Stimulated activated CD8-positive, alpha-beta memory T cell treated with anti-CD3 and anti-CD28 coated beads, Interleukin-12 subunit alpha, Interleukin-12 subunit beta, amount 100 ng/mL, for 24 hours (primary cell): ENCODE results near the gene CSMD2.

Source experiments
- DNase-seq: peaks from one replicate; pipeline ENCODE4 v3.0.0-alpha.2; 2020; ENCODE audit errors: extremely low read depth

Gene CSMD2

GRCh38 chr1:34002810-34003209 is 162.2 kb downstream of the CSMD2 start:
- DNase-seq = no peak

GRCh38 chr1:33997127-33998036 is 167.6 kb downstream of the CSMD2 start:
- DNase-seq = no peak

GRCh38 chr1:33996281-33996680 is 168.7 kb downstream of the CSMD2 start:
- DNase-seq = no peak

- no peak for DNase-seq
Observed at GRCh38 chr1:33993301-33993700, 171.7 kb downstream of the CSMD2 start.

DNA sequence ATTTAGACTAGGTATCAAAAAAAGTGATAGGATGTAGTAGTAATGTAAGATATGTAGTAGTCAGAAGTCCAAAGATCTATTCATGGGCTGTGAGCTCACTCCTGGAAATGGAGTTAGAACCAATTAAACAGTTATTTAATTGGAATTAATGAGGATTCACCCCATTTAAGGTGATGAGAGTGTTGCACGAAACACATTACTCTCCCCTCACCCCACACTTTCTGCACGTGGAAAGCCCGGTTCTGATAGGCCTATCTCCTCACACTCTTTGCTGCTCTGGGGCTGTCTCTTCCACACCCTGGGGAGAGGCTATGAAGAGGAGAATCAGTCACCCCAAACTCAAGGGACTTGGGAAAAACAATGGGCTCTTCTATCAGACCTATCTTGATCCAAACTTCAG is 174.7 kb downstream of the CSMD2 start:
- DNase-seq = no peak

GRCh38 chr1:33988161-33988560 is 176.9 kb downstream of the CSMD2 start:
- no peak for DNase-seq

DNA sequence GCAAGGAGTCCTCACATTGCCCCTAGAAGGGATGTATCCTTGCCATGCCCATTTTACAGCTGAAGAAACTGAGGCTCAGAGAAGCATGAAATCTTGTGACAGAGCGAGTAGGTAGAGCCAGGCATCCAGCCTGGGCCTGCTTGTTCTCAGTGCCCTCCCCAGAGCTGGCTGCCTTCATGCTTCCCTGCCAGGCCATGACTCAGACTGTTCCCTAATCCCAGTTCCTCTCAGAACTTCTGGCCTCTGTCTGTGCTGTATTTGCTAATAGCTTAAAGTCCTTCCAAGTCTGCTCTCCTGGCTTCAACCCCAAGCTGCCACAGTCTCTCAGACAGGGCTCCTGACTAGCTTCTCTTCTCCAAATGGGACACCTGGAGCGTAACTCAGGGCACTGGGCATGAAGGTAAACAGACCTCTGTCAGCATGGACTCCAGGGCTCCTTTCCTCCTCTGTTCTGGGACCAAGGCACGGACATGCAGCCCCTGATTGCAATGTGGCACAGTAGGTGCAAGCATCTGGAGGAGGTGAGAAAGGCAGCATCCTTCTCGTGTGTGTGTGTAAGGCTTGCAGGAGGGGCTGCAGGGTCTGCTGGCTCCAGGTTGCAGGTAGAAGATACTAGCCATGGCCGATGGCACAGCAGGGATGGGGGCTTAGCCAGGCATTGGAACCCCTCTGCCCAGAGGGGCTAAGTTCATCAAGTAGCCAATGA is 178.5 kb downstream of the CSMD2 start:
- no peak for DNase-seq

DNA sequence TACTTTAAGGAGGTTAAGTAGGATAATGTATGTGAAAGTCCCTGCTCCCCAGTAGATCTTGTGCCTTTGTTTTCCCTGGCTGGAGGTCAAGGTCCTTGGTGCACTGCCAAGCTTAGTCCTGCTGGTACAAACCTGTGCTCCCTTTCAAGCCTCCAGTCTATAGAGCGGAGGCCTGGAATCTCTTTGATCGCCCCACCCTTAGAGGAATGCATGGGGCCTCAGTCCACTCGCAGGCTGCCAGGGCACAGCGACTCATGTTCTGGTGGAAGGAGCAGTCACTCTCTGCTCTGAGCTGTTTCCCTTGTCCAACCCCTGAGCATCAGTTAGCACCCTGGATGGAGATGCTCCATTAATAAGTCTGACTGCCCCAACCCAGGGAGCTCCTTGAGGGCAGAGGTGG is 179.4 kb downstream of the CSMD2 start:
- no peak for DNase-seq

DNA sequence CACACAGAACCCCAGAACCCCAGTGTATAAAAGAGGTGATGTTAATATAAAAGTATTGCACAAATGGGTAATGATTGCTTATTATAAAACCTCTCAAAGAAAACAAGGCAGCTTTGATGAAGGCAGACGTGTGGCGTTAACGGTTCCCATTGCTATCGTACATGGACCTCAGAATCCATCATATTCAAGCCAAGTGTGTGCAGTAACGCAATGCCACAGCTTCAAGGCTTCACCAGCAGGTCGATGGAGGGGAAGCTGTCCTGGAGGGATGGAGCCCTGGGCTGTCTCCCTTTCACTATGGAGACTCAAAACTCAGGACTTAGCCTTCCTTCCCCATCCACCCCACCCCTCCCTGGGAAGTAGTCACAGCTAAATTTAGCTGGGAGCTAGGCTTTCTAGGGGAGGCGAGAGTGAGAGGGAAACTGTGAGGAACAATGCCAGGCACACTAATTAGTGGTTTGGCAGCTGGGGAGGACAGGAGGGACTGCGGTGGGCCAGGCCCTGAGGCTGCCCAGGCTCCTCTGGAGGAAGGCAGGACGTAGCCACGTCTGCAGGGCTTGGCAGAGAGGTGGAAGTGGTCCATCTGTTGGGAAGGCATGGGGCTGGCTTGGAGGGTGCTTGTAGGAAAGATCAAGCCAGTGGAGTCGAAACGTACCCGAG is 180.0 kb downstream of the CSMD2 start:
- no peak for DNase-seq

- no peak for DNase-seq
Observed at GRCh38 chr1:33982419-33982818, 182.6 kb downstream of the CSMD2 start.

DNA sequence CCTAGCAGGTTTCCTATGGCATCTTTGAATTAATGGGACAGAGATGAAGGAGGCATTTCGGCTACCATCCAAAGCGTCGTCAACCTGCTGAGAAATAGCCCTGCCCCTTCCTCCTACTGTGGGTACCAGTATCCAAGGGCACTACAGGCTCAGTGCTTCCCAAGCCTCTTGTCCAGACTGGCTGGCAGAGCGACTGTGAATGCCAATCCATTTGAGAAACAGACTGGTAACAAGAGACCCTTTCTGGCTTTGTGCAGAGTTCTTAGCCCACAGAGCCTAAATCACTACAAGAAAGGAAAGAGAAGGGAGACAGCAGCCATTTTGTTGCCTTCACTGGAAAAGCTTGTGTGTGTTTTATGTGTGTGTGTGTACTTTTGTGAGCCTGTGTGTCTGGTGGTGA is 185.7 kb downstream of the CSMD2 start:
- DNase-seq = no peak

DNA sequence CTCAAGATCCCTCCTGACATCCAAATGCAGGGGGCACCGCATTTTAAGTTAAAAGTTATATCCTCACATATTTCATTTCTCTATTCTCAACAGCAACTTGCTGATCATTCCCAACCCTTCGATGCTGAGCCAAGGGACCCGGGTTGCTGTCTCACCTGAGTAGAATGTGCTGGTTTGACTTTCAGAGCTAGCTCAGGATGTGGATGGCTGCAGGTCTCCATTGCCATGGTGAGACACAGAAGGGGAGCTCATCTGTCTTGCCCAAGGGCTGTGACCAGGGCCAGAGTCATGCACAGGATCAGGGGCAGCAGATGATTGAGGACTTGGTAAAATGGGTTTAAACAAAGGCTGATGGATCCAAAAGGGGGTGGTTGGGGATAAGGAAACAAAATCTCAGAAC is 189.1 kb downstream of the CSMD2 start:
- no peak for DNase-seq

DNA sequence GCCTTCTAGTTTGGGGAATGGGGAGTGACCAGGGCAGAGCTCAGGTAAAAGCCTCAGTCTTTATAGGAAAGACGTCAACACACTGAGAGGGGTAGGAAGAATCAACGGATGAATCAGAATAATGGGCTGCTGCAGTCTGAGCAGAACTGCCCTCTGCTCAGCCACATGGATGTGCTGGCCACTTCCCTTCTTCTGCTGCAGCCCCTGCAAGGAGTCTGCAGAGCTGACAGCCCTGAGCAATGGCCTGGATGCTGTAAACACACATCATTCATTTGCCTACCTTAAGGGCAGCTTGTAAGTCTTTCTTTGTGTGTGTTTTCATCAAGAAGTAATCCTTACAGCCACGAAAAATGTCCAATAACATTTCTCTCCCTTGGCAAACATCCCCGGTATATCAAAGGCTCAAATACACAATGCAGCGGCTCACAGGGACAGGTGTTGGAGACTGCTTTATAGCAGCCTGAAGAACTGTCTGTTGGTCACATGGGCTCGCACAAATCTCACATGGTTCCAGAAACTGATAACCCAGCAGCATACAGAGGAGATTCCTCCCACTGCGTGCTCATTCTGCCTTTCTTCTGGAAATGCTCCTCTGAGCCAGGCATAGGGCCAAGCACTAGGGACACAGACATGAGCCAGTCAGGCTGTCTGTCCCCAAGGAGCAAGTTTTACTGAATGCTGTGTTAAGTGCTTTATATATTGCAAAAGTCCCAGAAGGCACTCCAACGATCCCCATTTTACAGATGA is 191.1 kb downstream of the CSMD2 start:
- no peak for DNase-seq

- DNase-seq = no peak
Observed at GRCh38 chr1:33972676-33973395, 192.2 kb downstream of the CSMD2 start.

GRCh38 chr1:33971913-33972312 is 193.1 kb downstream of the CSMD2 start:
- DNase-seq = no peak

DNA sequence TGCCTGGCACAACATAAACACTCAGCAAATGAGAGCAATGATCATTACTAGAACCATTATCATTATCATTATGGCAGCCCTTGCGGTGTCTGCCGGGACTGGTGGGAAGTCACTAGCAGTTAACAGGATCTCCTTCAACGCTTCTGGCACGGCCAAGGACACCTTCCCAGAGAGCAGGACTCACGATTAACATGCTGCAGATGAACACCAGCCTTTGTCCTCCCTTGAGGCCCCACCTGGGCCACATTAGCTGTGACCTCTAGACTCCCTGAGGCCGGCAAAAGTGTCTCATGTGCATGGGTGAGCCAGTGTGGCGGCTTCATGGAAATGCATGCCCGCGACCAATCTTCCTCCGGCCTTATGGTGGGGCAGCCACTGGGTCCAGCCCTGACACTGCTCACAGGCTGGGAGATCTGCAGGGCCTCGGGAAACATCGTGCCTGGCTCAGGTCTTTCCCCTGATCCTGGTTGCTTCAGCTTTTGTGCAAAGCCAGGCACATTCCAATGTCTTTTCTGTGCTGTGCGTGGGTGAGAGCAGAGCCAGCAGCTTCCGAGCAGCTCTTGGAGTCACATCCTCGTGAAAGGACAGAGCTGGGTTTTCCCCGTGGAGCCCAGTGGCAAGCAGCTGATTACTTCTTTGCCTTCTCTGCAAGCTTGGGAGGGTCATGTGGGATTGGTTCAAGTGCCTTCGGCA is 193.9 kb downstream of the CSMD2 start:
- DNase-seq = no peak

DNA sequence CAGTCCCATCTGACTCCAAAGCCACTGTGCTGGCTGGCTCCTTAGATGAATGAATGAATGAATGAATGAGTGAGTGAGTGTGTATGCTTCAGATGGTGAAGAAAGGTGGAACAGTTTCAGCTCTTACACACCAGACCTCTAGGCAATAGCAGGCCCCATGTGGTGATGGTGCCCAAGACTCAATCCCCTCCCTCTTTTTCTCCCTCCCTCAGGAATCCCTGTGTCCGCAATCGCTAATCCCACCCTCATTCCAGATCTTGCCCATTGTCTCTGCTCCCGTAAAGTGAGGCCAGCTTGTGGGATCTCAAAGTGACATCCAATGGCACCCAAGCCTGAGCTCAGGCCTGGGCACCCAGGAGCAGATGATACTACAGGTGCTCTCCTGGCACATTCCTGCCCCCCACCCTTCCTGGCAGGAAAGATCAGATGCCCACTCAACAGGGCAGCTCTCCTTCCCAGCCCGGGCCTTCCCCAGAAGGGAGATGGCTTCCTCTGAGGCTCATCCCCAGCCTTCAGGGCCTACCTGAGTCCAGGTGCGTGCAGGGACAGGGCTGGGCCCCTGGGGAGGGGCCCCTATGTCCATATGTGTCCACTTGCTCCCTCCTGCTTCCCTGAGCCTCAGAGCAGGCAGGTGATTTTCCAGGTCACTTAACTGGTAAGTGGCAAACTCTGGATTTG is 194.7 kb downstream of the CSMD2 start:
- no peak for DNase-seq

DNA sequence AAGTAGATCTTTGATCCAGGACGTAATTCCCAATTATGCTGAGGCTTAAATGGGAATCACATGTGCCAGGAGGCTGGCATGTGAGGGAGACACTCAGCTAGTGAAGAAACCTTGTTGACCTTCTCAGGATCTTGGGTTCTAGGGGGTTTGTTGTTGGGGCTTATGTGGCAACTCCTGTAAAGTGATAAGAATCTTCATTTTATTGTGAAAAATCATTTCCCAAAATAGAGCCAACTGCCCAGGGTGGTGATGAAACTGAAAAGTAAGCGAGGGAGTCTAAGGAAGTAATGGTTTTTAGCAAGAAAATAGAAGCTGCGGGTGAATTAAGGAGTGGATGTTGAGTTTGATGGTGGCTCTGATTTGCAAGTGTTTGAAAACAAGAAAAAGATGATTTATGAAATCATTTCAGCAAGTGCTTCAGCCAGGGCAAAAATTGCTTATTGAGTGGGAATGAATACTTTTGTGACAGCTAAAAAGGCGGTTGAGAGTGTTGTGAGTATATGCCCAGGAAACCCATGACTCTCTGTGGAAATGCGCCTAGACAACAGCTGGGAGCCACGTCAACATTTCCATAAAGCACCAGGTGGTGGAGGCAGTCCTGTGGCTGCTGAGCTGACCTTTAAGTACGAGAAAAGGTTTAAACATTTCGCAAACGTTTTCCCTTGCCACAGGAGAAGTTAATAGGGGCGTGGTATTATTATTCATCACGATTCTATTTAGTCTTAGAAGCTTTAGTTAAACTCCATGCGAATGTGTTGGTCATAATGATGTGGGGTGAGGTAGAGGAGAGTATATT is 198.5 kb downstream of the CSMD2 start:
- no peak for DNase-seq

DNA sequence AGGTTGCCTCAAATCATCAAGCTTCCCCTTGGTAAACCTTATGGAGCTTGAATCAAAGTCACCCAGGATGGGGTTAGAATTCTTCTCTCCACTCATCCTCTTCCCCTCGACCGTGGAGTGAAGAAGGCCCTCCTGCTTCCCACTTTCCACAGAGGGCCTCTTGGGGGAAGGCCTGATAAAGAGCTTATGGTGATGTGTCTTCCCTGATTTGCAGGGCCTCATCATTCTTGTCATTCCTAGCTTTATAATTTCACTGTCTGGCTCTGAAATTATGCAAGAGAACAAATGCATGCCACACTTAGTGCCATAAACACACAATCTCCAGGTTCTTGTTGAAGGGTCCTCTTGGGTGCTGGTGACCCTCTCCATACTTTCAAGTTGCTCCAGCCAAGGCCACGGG is 199.9 kb downstream of the CSMD2 start:
- no peak for DNase-seq
